PC-9 (cell line): ENCODE results near the gene C6orf141. TPM values are rescaled to one million over a fixed set of nuclear protein-coding genes. Genes with fewer than 3 reads are reported as not detected.

Experiments used
- BruUV-seq: library from RNA; stranded (reverse); fragments of 400-500 nt; replicated peaks from 2 replicates; lab custom pipeline; 2021; lab: Mats Ljungman, UMichigan
- CTCF ChIA-PET: fragments of 300-600 bp; sonication (Branson Sonifier 250); formaldehyde crosslinking; loops from one replicate; lab custom pipeline; 2022; ENCODE audit warnings: antibody characterized with exemption; lab: Charles Lee
- POLR2A ChIA-PET: fragments of 300-600 bp; sonication (Branson Sonifier 250); formaldehyde crosslinking; loops from one replicate; lab custom pipeline; 2022; ENCODE audit warnings: antibody characterized with exemption; ENCODE audit not compliant: unreplicated experiment; lab: Charles Lee
- DNase-seq, 2 experiments: peaks; one replicate each; pipeline versions ENCODE4 v3.0.0 to v3.0.0-alpha.2; 2015 to 2022; ENCODE audit warnings: mixed read lengths in 1 of 2
- H2AFZ ChIP-seq: fragments of 200-600 bp; sonication (generic); 2 replicates; pipeline ENCODE4 v1.8.1; 2017; ENCODE audit warnings: antibody characterized with exemption
- H3F3A ChIP-seq: fragments of 200-600 bp; sonication (generic); 2 replicates; pipeline ENCODE4 v1.8.1; 2017; ENCODE audit warnings: antibody characterized with exemption, mild to moderate bottlenecking, low read depth; ENCODE audit not compliant: insufficient read depth
- H3K27ac ChIP-seq: fragments of 200-600 bp; sonication (generic); 2 replicates; pipeline ENCODE4 v1.6.1; 2016; ENCODE audit warnings: mixed run types
- H3K27me3 ChIP-seq: fragments of 200-600 bp; sonication (generic); 2 replicates; pipeline ENCODE4 v1.6.1; 2016; ENCODE audit warnings: low read depth, mixed run types; ENCODE audit not compliant: insufficient read depth
- H3K36me3 ChIP-seq: fragments of 200-600 bp; sonication (generic); 2 replicates; pipeline ENCODE4 v1.6.1; 2016; ENCODE audit warnings: low read depth, mixed run types
- H3K4me1 ChIP-seq: fragments of 200-600 bp; sonication (generic); replicated peaks from 2 replicates; pipeline ENCODE4 v1.6.1; 2016; ENCODE audit warnings: mixed run types; ENCODE audit not compliant: insufficient read depth
- H3K4me2 ChIP-seq: fragments of 200-600 bp; sonication (generic); 2 replicates; pipeline ENCODE4 v1.6.1; 2017; ENCODE audit warnings: mixed run types
- H3K4me3 ChIP-seq: fragments of 200-600 bp; sonication (generic); 2 replicates; pipeline ENCODE4 v1.6.1; 2016; ENCODE audit warnings: mixed run types
- H3K79me2 ChIP-seq: fragments of 200-600 bp; sonication (generic); 2 replicates; pipeline ENCODE4 v1.6.1; 2017; ENCODE audit warnings: low read depth, mixed run types
- H3K9me2 ChIP-seq: fragments of 200-600 bp; sonication (generic); 2 replicates; pipeline ENCODE4 v1.8.1; 2017; ENCODE audit warnings: mild to moderate bottlenecking; ENCODE audit not compliant: insufficient read depth
- H3K9me3 ChIP-seq: fragments of 200-600 bp; sonication (generic); 2 replicates; pipeline ENCODE4 v1.8.1; 2016; ENCODE audit warnings: low read depth; ENCODE audit not compliant: insufficient read depth
- H4K20me1 ChIP-seq: fragments of 200-600 bp; sonication (generic); 2 replicates; pipeline ENCODE4 v1.8.1; 2017; ENCODE audit not compliant: insufficient read depth
- EZH2 ChIP-seq: fragments of 200-600 bp; sonication (generic); IDR thresholded peaks from 2 replicates; pipeline ENCODE4 v1.8.0; 2017; ENCODE audit warnings: antibody characterized with exemption, low read depth
- intact Hi-C: fragments of 100-400 bp; cut with micrococcal nuclease; formaldehyde crosslinking; loops from one replicate; pipeline ENCODE4 v1.10.0; 2022; ENCODE audit not compliant: unreplicated experiment
- total RNA-seq: library from RNA; stranded (reverse); gene quantifications from 2 replicates; pipeline ENCODE4 v1.2.3, GENCODE V29; 2021
- TF ChIP-seq, protein P1 (sequence below): fragments of 200-600 bp; sonication (generic); conservative IDR thresholded peaks from 2 replicates; pipeline ENCODE4 v1.6.1; 2017; ENCODE audit warnings: mixed run types, antibody characterized with exemption, mild to moderate bottlenecking, moderate library complexity

Gene C6orf141
- total RNA-seq, 1 experiment from 2014 or later: 21.9 TPM

GRCh38 chr6:49549691-49550491 lies 577 bp upstream of the C6orf141 start:
- TF ChIP-seq EZH2: no peak
- TF ChIP-seq, protein P1, sequence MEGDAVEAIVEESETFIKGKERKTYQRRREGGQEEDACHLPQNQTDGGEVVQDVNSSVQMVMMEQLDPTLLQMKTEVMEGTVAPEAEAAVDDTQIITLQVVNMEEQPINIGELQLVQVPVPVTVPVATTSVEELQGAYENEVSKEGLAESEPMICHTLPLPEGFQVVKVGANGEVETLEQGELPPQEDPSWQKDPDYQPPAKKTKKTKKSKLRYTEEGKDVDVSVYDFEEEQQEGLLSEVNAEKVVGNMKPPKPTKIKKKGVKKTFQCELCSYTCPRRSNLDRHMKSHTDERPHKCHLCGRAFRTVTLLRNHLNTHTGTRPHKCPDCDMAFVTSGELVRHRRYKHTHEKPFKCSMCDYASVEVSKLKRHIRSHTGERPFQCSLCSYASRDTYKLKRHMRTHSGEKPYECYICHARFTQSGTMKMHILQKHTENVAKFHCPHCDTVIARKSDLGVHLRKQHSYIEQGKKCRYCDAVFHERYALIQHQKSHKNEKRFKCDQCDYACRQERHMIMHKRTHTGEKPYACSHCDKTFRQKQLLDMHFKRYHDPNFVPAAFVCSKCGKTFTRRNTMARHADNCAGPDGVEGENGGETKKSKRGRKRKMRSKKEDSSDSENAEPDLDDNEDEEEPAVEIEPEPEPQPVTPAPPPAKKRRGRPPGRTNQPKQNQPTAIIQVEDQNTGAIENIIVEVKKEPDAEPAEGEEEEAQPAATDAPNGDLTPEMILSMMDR: no peak
- POLR2A ChIA-PET: interaction anchor here (0.6 kb wide), 1 partner anchor 1483 kb away, joined by 10 read pairs; no protein-coding TSS in a partner anchor
- Histone ChIP-seq H3K9me2 (no peaks in the 10 kb centered on the region), H3K27ac (peak overlapping the region; percentile 58), H4K20me1 (no peaks in the 10 kb centered on the region), H3K36me3 (no peaks in the 10 kb centered on the region; the same call in 1 of the 2 replicates), H3K4me2 (peak overlapping the region; percentile 81), H2AFZ (peak overlapping the region; percentile 93), H3K27me3 (no peaks in the 10 kb centered on the region), H3K4me1 (peaks cover 33% of the 10 kb centered on the region), H3K79me2 (peaks cover 26% of the 10 kb centered on the region), H3K9me3 (no peaks in the 10 kb centered on the region; the same call in 1 of the 2 replicates), H3K4me3 (peak overlapping the region; percentile 82), H3F3A (peaks cover 25% of the 10 kb centered on the region)
- no peak for DNase-seq
- intact Hi-C loops: loop anchor here (10.0 kb wide), 1 partner anchor 115 kb away; no protein-coding TSS in a partner anchor
- TSS peak; percentile 51 for BruUV-seq
- CTCF ChIA-PET: interaction anchor here (0.6 to 1.0 kb wide), 5 partner anchors 13 to 119 kb away, joined by 3 to 17 read pairs (median 4); no protein-coding TSS in a partner anchor

DNA sequence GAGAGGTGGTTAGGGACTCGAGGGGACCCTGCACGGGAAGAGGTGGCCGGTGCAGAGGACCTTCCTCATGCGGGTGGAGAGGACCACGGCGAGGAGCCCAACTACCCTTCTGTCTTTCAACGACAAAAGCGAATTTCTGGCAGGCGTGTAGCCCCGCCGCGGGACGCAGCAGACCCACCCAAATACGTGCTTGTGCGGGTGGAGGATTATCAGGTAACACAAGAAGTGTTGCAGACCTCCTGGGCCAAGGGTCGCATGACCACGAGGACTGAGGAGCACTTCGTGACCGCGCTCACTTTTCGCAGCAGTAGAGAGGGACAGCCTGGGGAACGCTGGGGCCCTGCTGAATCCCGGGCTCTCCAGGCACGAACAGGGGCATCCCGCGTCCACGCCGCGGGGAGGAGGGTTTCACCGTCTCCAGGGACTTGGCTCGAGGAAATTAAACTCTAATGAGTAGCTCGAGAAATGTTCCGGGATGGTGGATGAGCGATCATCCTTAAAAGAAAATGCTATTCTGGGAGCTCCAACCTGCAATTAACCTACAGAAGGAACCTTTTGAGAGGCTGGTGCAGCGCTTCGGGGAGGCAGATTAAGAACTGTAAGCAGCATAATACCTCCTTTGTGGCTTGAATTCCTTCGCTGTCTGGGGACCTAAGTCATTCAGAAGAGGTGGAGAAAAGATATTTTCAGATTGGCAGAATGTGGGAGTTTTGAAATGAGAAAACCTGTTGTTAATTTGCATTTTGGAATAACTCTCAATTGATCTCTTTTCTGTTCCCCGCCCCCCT lies 804 bp downstream of the C6orf141 start:
- peaks cover 41% of the 10 kb centered on the region for H3K4me1 ChIP-seq
- POLR2A ChIA-PET: interaction anchor here (0.6 kb wide), 1 partner anchor 1810 kb away, joined by 4 read pairs; no protein-coding TSS in a partner anchor
- no TSS peak for BruUV-seq
- peak overlapping the region; percentile 81 for H3K4me2 ChIP-seq
- TF ChIP-seq EZH2: no peak
- TF ChIP-seq, protein P1: no peak
- H2AFZ ChIP-seq: peak overlapping the region; percentile 93
- H3F3A ChIP-seq: peaks cover 33% of the 10 kb centered on the region
- peak overlapping the region; percentile 58 for H3K27ac ChIP-seq
- CTCF ChIA-PET: interaction anchor here (0.6 kb wide), 1 partner anchor 10 kb away, joined by 3 read pairs; no protein-coding TSS in a partner anchor
- H3K27me3 ChIP-seq: no peaks in the 10 kb centered on the region
- peak overlapping the region; percentile 82 for H3K4me3 ChIP-seq
- H4K20me1 ChIP-seq: no peaks in the 10 kb centered on the region
- intact Hi-C loops: loop anchor here (10.0 kb wide), 1 partner anchor 114 kb away; no protein-coding TSS in a partner anchor
- DNase-seq: peak in 1 of 2 experiments; percentile 22
- H3K36me3 ChIP-seq: no peaks in the 10 kb centered on the region; the same call in 1 of the 2 replicates
- H3K79me2 ChIP-seq: peaks cover 26% of the 10 kb centered on the region
- H3K9me2 ChIP-seq: no peaks in the 10 kb centered on the region
- H3K9me3 ChIP-seq: no peaks in the 10 kb centered on the region; the same call in 1 of the 2 replicates

- Histone ChIP-seq H4K20me1 (no peaks in the 10 kb centered on the region), H3F3A (peaks cover 35% of the 10 kb centered on the region), H3K4me2 (peak overlapping the region; percentile 81), H3K79me2 (peaks cover 26% of the 10 kb centered on the region), H3K9me2 (no peaks in the 10 kb centered on the region), H3K4me1 (peaks cover 45% of the 10 kb centered on the region), H3K9me3 (no peaks in the 10 kb centered on the region), H3K36me3 (no peaks in the 10 kb centered on the region; the same call in 1 of the 2 replicates), H3K27me3 (no peaks in the 10 kb centered on the region), H3K27ac (peak overlapping the region; percentile 58), H2AFZ (peak overlapping the region; percentile 93), H3K4me3 (peak overlapping the region; percentile 82)
- intact Hi-C loops: loop anchor here (10.0 kb wide), 1 partner anchor 113 kb away; no protein-coding TSS in a partner anchor
- DNase-seq: no peak
- BruUV-seq: no TSS peak
- POLR2A ChIA-PET: interaction anchor here (0.6 kb wide), 1 partner anchor 33 kb away, joined by 3 read pairs; no protein-coding TSS in a partner anchor
- CTCF ChIA-PET: no interaction called here
- TF ChIP-seq EZH2: no peak
- TF ChIP-seq, protein P1: no peak
Observed at GRCh38 chr6:49551866-49552129, 1.3 kb downstream of the C6orf141 start.
